Uterus (tissue), 4 donors: ENCODE data around the gene LRFN3. TPM values are rescaled to one million over a fixed set of nuclear protein-coding genes. Genes with fewer than 3 reads are reported as not detected.

Experiments
- DNase-seq, 2 donors: peaks; one replicate each; pipeline ENCODE4 v3.0.0-alpha.2; 2019 to 2020
- H3K27ac ChIP-seq, 2 donors: fragments of 200-600 bp; sonication (generic); 1 replicate in 1 of 2; 2 replicates in 1 of 2; pipeline ENCODE4 v1.5.1; 2016 to 2018
- H3K27me3 ChIP-seq, 2 donors: fragments of 200-600 bp; sonication (generic); one replicate each; pipeline ENCODE4 v1.5.1; 2018 to 2019; ENCODE audit warnings: control low read depth in 1 of 2
- H3K36me3 ChIP-seq, 2 donors: fragments of 200-600 bp; sonication (generic); one replicate each; pipeline ENCODE4 v1.5.1; 2019; ENCODE audit warnings: control low read depth in 1 of 2
- H3K4me1 ChIP-seq, 2 donors: fragments of 200-600 bp; sonication (generic); one replicate each; pipeline ENCODE4 v1.5.1; 2018 to 2019; ENCODE audit warnings: control low read depth in 1 of 2
- H3K4me3 ChIP-seq, 2 donors: fragments of 200-600 bp; sonication (generic); 1 replicate in 1 of 2; 2 replicates in 1 of 2; pipeline ENCODE4 v1.5.1; 2018 to 2019; ENCODE audit warnings: mild to moderate bottlenecking in 1 of 2
- H3K9me3 ChIP-seq, 2 donors: fragments of 200-600 bp; sonication (generic); one replicate each; pipeline ENCODE4 v1.5.1; 2019; ENCODE audit warnings: control low read depth in 1 of 2
- CTCF ChIP-seq, 4 experiments: fragments of 200-600 bp in 2 of 4; fragments of 450-650 bp in 2 of 4; sonication (generic) in 2 of 4; IDR thresholded peaks; one replicate each; pipeline ENCODE4 v1.5.1; 2016 to 2019; ENCODE audit warnings: antibody characterized with exemption in 4 of 4, mild to moderate bottlenecking in 2 of 4, moderate library complexity in 1 of 4
- POLR2A ChIP-seq, 2 donors: fragments of 450-650 bp; IDR thresholded peaks; one replicate each; pipeline ENCODE4 v1.6.1; 2016; ENCODE audit warnings: antibody characterized with exemption in 2 of 2, mild to moderate bottlenecking in 1 of 2, moderate library complexity in 1 of 2
- intact Hi-C: fragments of 100-400 bp; cut with DNase I; formaldehyde crosslinking; loops from one replicate; pipeline ENCODE4 v1.15.1; 2023; ENCODE audit warnings: low total_unique reads
- total RNA-seq, 4 donors: library from RNA; depleted of rRNA in 3 of 4; stranded (reverse); fragments of >200 nt in 3 of 4; gene quantifications; one replicate each; pipeline versions ENCODE4 v1.1.0 to v1.2.4, GENCODE V29; 2014 to 2023
- donor health status: DM: yes; HTN: yes; CAD: no.

Gene LRFN3
- total RNA-seq, 4 donors from 2014 or later, result 3.1 to 22.4 (median 9.6) TPM

GRCh38 chr19:35897706-35898451 lies 38.3 kb upstream of the LRFN3 start:
- no peak for TF ChIP-seq POLR2A (IDR thresholded peaks at IDR 0.05)
- TF ChIP-seq CTCF (IDR thresholded peaks at IDR 0.05), result no peak
- no peak for DNase-seq
- intact Hi-C loops, result no loop called here
- Histone ChIP-seq H3K9me3 (no peaks in the 10 kb centered on the region), H3K4me3 (peak overlapping the region; percentile 62 to 81), H3K27me3 (no peaks in the 10 kb centered on the region), H3K36me3 (no peaks in the 10 kb centered on the region), H3K27ac (peak overlapping the region; percentile 87 to 89), H3K4me1 (peaks cover 0 to 17% of the 10 kb centered on the region in 2 donors)

- no peaks in the 10 kb centered on the region for H3K9me3 ChIP-seq
- peak overlapping the region; percentile 87 to 89 for H3K27ac ChIP-seq
Measured at GRCh38 chr19:35898499-35898809, 37.7 kb upstream of the LRFN3 start.

GRCh38 chr19:35899547-35900214 lies 36.5 kb upstream of the LRFN3 start:
- Histone ChIP-seq H3K36me3 (no peaks in the 10 kb centered on the region), H3K27me3 (no peaks in the 10 kb centered on the region), H3K4me1 (peaks cover 0 to 17% of the 10 kb centered on the region in 2 donors), H3K27ac (peak overlapping the region; percentile 87 to 89), H3K9me3 (no peaks in the 10 kb centered on the region), H3K4me3 (peak overlapping the region; percentile 62 to 81)
- peak; percentile 75 to 80 for DNase-seq
- no peak for TF ChIP-seq CTCF (IDR thresholded peaks at IDR 0.05)
- TF ChIP-seq POLR2A (IDR thresholded peaks at IDR 0.05), result peak in 1 of 2 donors; percentile 77
- intact Hi-C loops, result no loop called here

More at GRCh38 chr19:35898499-35898809, 37.7 kb upstream of the LRFN3 start:
- no peak for DNase-seq
- Histone ChIP-seq H3K4me3 (peak overlapping the region; percentile 62 to 81), H3K4me1 (peaks cover 0 to 17% of the 10 kb centered on the region in 2 donors), H3K36me3 (no peaks in the 10 kb centered on the region), H3K27me3 (no peaks in the 10 kb centered on the region)
- intact Hi-C loops, result no loop called here
- TF ChIP-seq CTCF (IDR thresholded peaks at IDR 0.05), result no peak
- no peak for TF ChIP-seq POLR2A (IDR thresholded peaks at IDR 0.05)

GRCh38 chr19:35901055-35901644 lies 35.0 kb upstream of the LRFN3 start:
- intact Hi-C loops, result no loop called here
- Histone ChIP-seq H3K4me1 (peaks cover 0 to 17% of the 10 kb centered on the region in 2 donors), H3K27ac (peak overlapping the region; percentile 87 to 89), H3K36me3 (no peaks in the 10 kb centered on the region), H3K9me3 (no peaks in the 10 kb centered on the region), H3K27me3 (no peaks in the 10 kb centered on the region), H3K4me3 (peak overlapping the region in 1 of 2 donors; percentile 81)
- no peak for DNase-seq
- TF ChIP-seq CTCF (IDR thresholded peaks at IDR 0.05) (no peak), POLR2A (IDR thresholded peaks at IDR 0.05) (no peak)
